ENCODE data around the gene PCSK6. TPM values are rescaled to one million over a fixed set of nuclear protein-coding genes. Genes with fewer than 3 reads are reported as not detected.

PCSK6 gene
- total RNA-seq, 1 experiment from 2014 or later: 69.5 TPM

DNA sequence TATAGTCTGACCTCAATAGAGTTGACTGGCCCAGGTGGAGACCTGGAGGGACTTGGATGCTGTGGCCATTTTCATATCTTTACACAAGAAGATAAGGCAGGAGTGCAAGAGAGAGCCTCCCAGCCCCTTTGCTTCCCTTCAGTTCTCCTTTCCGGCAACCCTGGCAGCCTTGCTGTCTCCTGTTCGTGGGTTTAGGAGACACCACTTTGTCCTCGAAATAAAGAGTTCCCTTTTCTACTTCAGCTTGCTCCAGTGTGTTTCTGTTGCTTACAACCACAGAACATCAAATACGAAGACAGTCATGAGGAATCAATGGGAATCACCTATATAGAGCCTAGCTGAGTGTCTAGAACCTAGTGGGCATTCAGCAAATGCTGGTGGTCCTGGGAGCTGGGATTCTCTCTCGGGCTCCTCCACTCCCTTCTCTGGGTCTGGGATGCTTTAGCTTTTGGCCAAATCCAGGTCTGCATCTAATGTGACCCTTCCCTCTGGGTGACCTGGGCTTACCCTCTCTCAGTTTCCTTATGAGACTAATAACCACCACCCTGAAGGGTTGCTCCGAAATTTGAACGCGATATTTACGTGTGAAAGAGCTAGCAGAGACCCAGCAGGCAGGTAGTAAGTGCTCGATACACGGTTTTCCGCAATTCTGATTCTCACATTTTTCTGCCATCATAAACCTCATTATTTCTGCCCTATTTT lies 44.5 kb downstream of the PCSK6 start:
- Mint-ChIP-seq H3K4me3 (ENCODE audit: unreplicated experiment) (peak overlapping the region; percentile 15), H3K9me3 (ENCODE audit: unreplicated experiment) (no peaks in the 10 kb centered on the region), H3K27ac (ENCODE audit: unreplicated experiment) (peak overlapping the region; percentile 73), H3K4me1 (ENCODE audit: low read depth, unreplicated experiment) (peaks cover 25% of the 10 kb centered on the region), H3K36me3 (ENCODE audit: insufficient read depth, unreplicated experiment) (peaks cover 22% of the 10 kb centered on the region), H3K27me3 (ENCODE audit: insufficient read depth, unreplicated experiment) (no peaks in the 10 kb centered on the region)
- no peak for TF ChIP-seq CTCF (IDR thresholded peaks at IDR 0.05; ENCODE audit: insufficient read depth in 1 of 2, low read depth in 1 of 2, low read length in 1 of 2, severe bottlenecking in 1 of 2, unreplicated experiment in 1 of 2)
- intact Hi-C loops (cut with micrococcal nuclease; ENCODE audit: unreplicated experiment): no loop called here
- ChIA-PET CTCF (no interaction called here), POLR2A (interaction anchor here (1.4 kb wide), 1 partner anchor 33 kb away, joined by 5 read pairs; no protein-coding TSS in a partner anchor)
- DNase-seq: no peak
- Histone ChIP-seq H3K36me3 (ENCODE audit: control insufficient read depth, insufficient read depth, low read length) (no peaks in the 10 kb centered on the region), H3K9me3 (no peaks in the 10 kb centered on the region), H3K4me3 (ENCODE audit: low read depth, low read length) (no peak overlapping the region), H3K4me1 (peaks cover 35% of the 10 kb centered on the region), H3K27me3 (replicated peaks; ENCODE audit: control insufficient read depth, insufficient read depth, low read length) (no peaks in the 10 kb centered on the region)
- BruUV-seq (replicated peaks): no TSS peak

DNA sequence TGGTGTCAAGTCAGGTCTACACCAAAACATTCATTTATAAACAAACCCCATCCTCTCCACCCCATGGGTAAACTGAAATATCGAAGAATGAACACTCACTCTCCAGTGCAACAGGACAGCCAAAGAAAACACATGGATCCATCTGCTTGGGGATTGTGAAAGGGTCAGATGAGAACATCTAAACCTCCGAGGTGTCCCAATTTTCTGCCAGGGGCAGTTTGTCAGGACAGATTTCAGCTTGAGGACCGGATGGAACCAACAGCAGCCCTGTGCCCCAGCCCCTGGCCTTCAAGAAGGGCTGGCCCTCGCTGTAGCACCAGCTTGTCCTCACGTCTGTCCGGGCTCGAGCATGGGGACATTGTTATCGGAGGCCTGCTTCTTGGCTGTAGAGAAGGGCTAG lies 45.5 kb downstream of the PCSK6 start:
- Mint-ChIP-seq H3K4me1 (ENCODE audit: low read depth, unreplicated experiment) (peaks cover 33% of the 10 kb centered on the region), H3K36me3 (ENCODE audit: insufficient read depth, unreplicated experiment) (peaks cover 19% of the 10 kb centered on the region), H3K27me3 (ENCODE audit: insufficient read depth, unreplicated experiment) (no peaks in the 10 kb centered on the region), H3K9me3 (ENCODE audit: unreplicated experiment) (no peaks in the 10 kb centered on the region), H3K27ac (ENCODE audit: unreplicated experiment) (no peak overlapping the region), H3K4me3 (ENCODE audit: unreplicated experiment) (no peak overlapping the region)
- ChIA-PET POLR2A (no interaction called here), CTCF (no interaction called here)
- Histone ChIP-seq H3K36me3 (ENCODE audit: control insufficient read depth, insufficient read depth, low read length) (no peaks in the 10 kb centered on the region), H3K9me3 (no peaks in the 10 kb centered on the region), H3K27me3 (replicated peaks; ENCODE audit: control insufficient read depth, insufficient read depth, low read length) (no peaks in the 10 kb centered on the region), H3K4me3 (ENCODE audit: low read depth, low read length) (no peak overlapping the region), H3K4me1 (peaks cover 45% of the 10 kb centered on the region)
- DNase-seq: no peak
- no peak for TF ChIP-seq CTCF (IDR thresholded peaks at IDR 0.05; ENCODE audit: insufficient read depth in 1 of 2, low read depth in 1 of 2, low read length in 1 of 2, severe bottlenecking in 1 of 2, unreplicated experiment in 1 of 2)
- intact Hi-C loops (cut with micrococcal nuclease; ENCODE audit: unreplicated experiment): no loop called here
- no TSS peak for BruUV-seq (replicated peaks)

GRCh38 chr15:101442272-101442671 lies 47.2 kb downstream of the PCSK6 start:
- POLR2A ChIA-PET: no interaction called here
- TSS peak; percentile 9 for BruUV-seq (replicated peaks)

More at GRCh38 chr15:101442272-101442671, 47.2 kb downstream of the PCSK6 start:
- Mint-ChIP-seq H3K4me3 (ENCODE audit: unreplicated experiment) (no peak overlapping the region), H3K4me1 (ENCODE audit: low read depth, unreplicated experiment) (peaks cover 50% of the 10 kb centered on the region), H3K9me3 (ENCODE audit: unreplicated experiment) (no peaks in the 10 kb centered on the region), H3K27me3 (ENCODE audit: insufficient read depth, unreplicated experiment) (no peaks in the 10 kb centered on the region), H3K27ac (ENCODE audit: unreplicated experiment) (no peak overlapping the region), H3K36me3 (ENCODE audit: insufficient read depth, unreplicated experiment) (peaks cover 26% of the 10 kb centered on the region)
- Histone ChIP-seq H3K27me3 (replicated peaks; ENCODE audit: control insufficient read depth, insufficient read depth, low read length) (no peaks in the 10 kb centered on the region), H3K36me3 (ENCODE audit: control insufficient read depth, insufficient read depth, low read length) (no peaks in the 10 kb centered on the region), H3K4me1 (peaks cover 59% of the 10 kb centered on the region), H3K4me3 (ENCODE audit: low read depth, low read length) (no peak overlapping the region), H3K9me3 (no peaks in the 10 kb centered on the region)
- CTCF ChIA-PET: no interaction called here
- intact Hi-C loops (cut with micrococcal nuclease; ENCODE audit: unreplicated experiment): no loop called here
- no peak for TF ChIP-seq CTCF (IDR thresholded peaks at IDR 0.05; ENCODE audit: insufficient read depth in 1 of 2, low read depth in 1 of 2, low read length in 1 of 2, severe bottlenecking in 1 of 2, unreplicated experiment in 1 of 2)
- DNase-seq: no peak

All from Caco-2 (cell line).